Dermis blood vessel endothelial cell (primary cell): ENCODE results near the gene ANKRD10. TPM values are rescaled to one million over a fixed set of nuclear protein-coding genes. Genes with fewer than 3 reads are reported as not detected.

Experiments
- DNase-seq: peaks from one replicate; pipeline ENCODE4 v3.0.0; 2010
- total RNA-seq: library from RNA; depleted of rRNA; stranded (reverse); fragments of >200 nt; gene quantifications from 2 replicates; pipeline ENCODE4 v1.2.3, GENCODE V29; 2014

ANKRD10 gene
- total RNA-seq, 1 donor from 2014 or later, result 92.2 TPM

DNA sequence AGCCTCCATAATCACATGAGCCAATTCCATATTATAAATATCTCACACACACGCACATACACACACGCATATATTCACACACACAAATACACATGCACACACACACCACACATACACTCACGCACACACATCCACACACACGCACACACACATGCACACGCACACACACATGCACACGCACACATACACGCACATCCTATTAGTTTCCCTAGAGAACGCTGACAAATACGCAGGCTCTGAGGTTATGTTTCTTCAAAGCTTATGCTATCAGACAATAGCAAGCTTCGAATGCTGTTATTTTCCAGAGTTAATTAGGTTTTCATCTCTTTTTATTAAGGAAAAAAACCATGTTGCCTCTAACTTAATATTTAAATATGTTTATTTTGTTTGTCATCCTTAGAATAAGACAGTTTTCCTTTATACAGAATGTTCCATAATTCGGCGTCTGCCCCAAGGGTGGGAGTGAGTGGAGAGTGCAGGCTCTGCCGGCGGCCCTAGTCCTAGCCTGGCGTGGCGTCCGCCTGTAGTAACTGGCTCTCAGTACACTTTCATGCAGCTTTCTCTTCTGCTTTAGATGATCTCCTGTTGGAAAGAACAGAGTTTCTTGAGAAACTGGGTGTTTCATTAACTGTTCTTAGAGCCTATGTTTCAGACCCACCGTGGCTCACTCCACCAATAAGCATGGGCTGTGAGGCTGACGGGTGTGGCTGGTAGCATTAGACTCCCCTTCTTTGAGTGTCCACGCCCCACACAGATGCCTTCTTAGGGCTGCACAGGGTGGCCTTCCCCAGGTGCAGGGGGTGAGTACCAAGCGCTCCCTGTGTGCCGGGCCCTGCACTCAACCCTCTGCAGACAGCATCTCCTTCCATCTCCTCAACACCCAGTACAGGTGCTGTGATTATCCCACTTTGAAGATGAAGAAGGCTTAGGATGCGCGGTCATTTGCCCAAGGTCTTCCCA lies 30.4 kb upstream of the ANKRD10 start:
- no peak for DNase-seq

GRCh38 chr13:110944121-110944967 lies 29.5 kb upstream of the ANKRD10 start:
- peak; percentile 77 for DNase-seq

- DNase-seq, result no peak
Measured at GRCh38 chr13:110942248-110942981, 27.5 kb upstream of the ANKRD10 start.

- DNase-seq, result no peak
Measured at GRCh38 chr13:110938662-110939421, 24.0 kb upstream of the ANKRD10 start.

- DNase-seq, result no peak
Measured at GRCh38 chr13:110937511-110938285, 22.8 kb upstream of the ANKRD10 start.

- DNase-seq, result no peak
Measured at GRCh38 chr13:110936519-110936918, 21.6 kb upstream of the ANKRD10 start.

DNA sequence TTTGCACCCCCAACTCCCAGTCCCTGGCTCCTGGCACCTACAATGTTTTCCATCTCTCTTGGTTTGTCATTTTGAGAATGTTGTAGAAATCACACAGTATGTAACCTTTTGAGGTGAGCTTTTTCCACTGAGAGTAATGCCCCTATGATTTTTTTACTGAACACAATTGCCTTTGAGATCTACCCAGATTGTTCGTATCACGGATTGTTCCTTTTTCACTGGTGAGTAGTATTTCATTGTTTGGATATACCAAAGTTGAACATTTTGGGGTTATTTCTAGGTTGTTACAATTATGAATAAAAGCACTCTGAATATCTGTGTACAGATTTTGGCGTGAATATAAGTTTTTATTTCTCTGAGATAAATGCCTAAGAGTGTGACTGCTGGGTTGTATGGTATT lies 17.7 kb upstream of the ANKRD10 start:
- no peak for DNase-seq

DNA sequence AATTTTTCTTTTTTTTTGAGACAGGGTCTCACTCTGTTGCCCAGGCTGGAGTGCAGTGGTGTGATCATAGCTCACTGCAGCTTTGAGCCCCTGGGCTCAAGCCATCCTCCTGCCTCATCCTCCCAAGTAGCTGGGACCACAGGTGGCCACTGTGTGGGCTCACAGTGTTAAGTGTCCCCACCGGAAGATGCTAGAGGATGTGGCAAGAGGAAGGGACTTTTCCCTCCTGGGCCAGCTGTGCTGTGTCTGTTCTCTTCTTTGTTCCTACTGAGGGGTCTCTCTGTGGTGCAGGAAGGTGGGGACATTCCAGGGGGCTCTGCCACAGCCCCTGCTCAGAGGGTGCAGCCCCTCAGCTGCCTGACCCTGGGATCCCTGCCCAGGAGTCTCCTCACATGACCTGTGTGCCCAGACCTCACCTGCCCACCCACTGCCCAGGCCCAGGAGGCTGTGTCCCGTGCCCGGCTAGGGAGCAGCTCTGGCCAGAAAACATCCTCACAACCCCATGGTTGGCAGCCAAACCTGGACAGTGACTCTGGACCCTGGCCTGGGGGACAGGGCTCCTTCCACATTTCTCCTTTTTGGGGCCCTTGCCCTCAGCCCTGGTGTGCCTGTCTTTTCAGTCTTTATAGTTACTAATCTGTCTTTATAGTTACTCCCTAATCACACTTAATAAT lies 14.4 kb upstream of the ANKRD10 start:
- no peak for DNase-seq

DNA sequence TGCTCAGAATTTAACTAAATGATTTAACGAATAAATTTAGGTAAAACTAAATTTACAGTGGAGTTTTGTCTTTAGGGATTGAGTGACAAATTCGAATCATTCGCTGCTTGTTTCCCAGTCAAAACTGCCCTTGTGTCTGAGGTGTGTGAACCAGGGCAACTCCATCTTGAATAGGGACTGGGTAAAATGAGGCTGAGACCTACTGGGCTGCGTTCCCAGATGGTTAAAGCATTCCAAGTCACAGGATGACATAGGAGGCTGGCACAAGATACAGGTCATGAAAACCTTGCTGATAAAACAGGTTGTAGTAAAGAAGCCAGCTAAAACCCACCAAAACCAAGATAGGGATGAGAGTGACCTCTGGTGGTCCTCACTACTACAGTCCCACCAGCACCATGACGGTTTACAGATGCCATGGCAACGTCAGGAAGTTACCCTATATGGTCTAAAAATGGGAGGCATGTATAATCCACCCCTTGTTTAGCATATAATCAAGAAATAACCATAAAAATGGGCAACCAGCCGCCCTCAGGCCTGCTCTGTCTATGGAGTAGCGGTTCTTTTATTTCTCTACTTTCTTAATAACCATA lies 10.2 kb upstream of the ANKRD10 start:
- DNase-seq, result peak; percentile 24

GRCh38 chr13:110924639-110924934 lies 9.7 kb upstream of the ANKRD10 start:
- DNase-seq, result no peak

DNA sequence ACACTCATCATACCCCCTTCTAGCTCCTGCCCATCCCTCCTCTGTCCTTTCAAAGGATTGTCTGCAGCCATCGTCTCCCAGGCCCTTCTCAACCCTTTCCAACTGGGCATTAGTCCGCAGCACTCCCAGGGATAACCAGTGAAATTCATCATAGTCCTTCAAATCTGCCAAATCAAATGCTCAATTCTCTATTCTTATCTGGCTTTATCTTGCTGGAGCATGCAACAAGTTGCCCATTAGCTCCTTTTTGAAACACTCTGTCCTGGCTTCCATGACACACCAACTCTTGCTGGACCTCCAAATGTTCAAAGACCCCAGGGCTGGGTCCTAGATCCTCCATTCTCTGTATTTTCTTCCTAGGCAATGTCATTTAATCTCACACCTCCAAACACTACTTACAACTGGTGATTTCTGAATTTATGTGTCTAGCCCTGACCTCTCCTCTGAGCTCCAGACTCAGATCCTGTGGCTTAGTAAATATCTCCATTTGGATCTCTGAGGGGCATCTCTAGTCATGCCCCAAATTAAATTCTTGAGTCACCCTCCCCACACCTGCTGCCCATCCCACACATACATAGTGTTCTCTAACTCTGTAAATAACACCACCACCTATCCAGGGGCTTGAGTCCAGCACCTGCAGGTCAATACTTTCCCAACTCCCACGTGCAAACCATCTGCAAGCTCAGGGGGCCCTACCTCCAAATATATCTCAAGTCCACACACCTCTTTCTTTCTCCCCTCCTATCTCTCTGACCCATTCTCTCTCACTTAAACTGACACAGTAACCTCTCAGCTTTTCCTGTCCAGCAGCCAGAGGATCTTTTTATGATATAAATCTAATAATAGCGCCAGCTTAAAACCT lies 9.1 kb upstream of the ANKRD10 start:
- DNase-seq, result no peak

- no peak for DNase-seq
Measured at GRCh38 chr13:110923086-110923485, 8.2 kb upstream of the ANKRD10 start.

- DNase-seq, result no peak
Measured at GRCh38 chr13:110922506-110922905, 7.6 kb upstream of the ANKRD10 start.

DNA sequence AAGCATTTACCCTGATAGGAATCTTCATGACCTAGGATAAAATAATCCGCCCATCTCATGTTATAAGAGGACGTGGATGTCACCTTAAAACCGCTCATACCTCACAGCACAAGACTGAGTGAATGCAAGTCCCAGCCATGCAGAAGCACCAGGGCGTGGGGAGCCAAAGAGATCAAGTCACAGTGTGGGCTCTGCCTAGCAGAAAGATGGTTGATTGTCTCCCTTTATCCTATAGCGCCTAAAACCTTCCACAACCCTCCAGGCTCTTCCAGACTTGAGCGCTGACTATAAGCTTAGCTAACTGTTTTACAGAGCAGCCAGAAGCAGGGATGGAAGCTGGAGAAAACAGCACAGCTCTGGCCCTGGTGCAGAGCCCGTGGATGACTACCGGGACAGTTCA lies 6.8 kb upstream of the ANKRD10 start:
- no peak for DNase-seq

- peak; percentile 49 for DNase-seq
Measured at GRCh38 chr13:110921209-110921608, 6.3 kb upstream of the ANKRD10 start.

GRCh38 chr13:110920038-110920437 lies 5.2 kb upstream of the ANKRD10 start:
- peak; percentile 28 for DNase-seq

GRCh38 chr13:110916301-110917142 lies 1.7 kb upstream of the ANKRD10 start:
- peak; percentile 47 for DNase-seq

GRCh38 chr13:110915874-110916206 lies 971 bp upstream of the ANKRD10 start:
- no peak for DNase-seq
